ENCODE measurements around the gene LGI2. TPM values are rescaled to one million over a fixed set of nuclear protein-coding genes. Genes with fewer than 3 reads are reported as not detected.

Gene LGI2
- total RNA-seq, 1 experiment from 2014 or later: 1.4 TPM

- H3K36me3 Mint-ChIP-seq (ENCODE audit: insufficient read depth in 1 of 3, low read depth in 3 of 3): peaks cover 0 to 10% (median 5%) of the 10 kb centered on the region in 3 experiments; a peak in 2 of 7 replicates
- no peaks in the 10 kb centered on the region for H4K20me1 ChIP-seq (ENCODE audit: control insufficient read depth, insufficient read depth, insufficient read length)
- H2BK5ac ChIP-seq (ENCODE audit: insufficient read length, low read length): no peak overlapping the region
- no peak overlapping the region for H4K8ac ChIP-seq (replicated peaks; ENCODE audit: insufficient read length, low read depth, low read length)
- H3K79me1 ChIP-seq (ENCODE audit: insufficient read depth, low read depth, low read length, poor library complexity, severe bottlenecking): no peaks in the 10 kb centered on the region
- H2BK120ac ChIP-seq (ENCODE audit: low read depth, low read length, poor library complexity, severe bottlenecking): no peak overlapping the region
- H3K27me3 ChIP-seq (ENCODE audit: insufficient read depth, low read length): no peaks in the 10 kb centered on the region
- H3K56ac ChIP-seq (ENCODE audit: insufficient read length, low read depth, low read length): no peak overlapping the region
- H2BK15ac ChIP-seq (ENCODE audit: low read depth, low read length): no peak overlapping the region
- no peak overlapping the region for H4K5ac ChIP-seq (ENCODE audit: insufficient read length, low read depth, low read length)
- no peak overlapping the region for H3K14ac ChIP-seq (ENCODE audit: insufficient read depth, low read length)
- H2BK12ac ChIP-seq (ENCODE audit: insufficient read length, low read depth, low read length): no peak overlapping the region
- H3K4me3 Mint-ChIP-seq: no peak overlapping the region
- no peaks in the 10 kb centered on the region; the same call in 1 of the 2 replicates for H3K4me1 ChIP-seq (ENCODE audit: insufficient read depth, low read length)
- no peak overlapping the region for H3K4me2 ChIP-seq (ENCODE audit: insufficient read depth, insufficient read length, low read length)
- no peak overlapping the region for H2AFZ ChIP-seq (ENCODE audit: low read length)
- H3K27ac Mint-ChIP-seq: no peak overlapping the region
- H3K23me2 ChIP-seq (ENCODE audit: insufficient read length, low read depth, low read length, poor library complexity, severe bottlenecking): no peaks in the 10 kb centered on the region
- H2AK5ac ChIP-seq (ENCODE audit: insufficient read length, low read length): no peak overlapping the region
- WGBS (ENCODE audit: extremely low coverage, insufficient read length, low lambda C conversion rate): no CpG with 5 or more reads among the region's 5 CpGs
- H3T11ph ChIP-seq (ENCODE audit: low read length): no peak overlapping the region
- H2BK20ac ChIP-seq (ENCODE audit: low read depth, low read length, poor library complexity, severe bottlenecking): no peak overlapping the region
- H3K27me3 Mint-ChIP-seq (ENCODE audit: low read depth): peaks cover 4% of the 10 kb centered on the region
- DNase-seq: no peak
- no peaks in the 10 kb centered on the region for H3K79me2 ChIP-seq (ENCODE audit: insufficient read depth, low read length)
- TF ChIP-seq, protein P1, sequence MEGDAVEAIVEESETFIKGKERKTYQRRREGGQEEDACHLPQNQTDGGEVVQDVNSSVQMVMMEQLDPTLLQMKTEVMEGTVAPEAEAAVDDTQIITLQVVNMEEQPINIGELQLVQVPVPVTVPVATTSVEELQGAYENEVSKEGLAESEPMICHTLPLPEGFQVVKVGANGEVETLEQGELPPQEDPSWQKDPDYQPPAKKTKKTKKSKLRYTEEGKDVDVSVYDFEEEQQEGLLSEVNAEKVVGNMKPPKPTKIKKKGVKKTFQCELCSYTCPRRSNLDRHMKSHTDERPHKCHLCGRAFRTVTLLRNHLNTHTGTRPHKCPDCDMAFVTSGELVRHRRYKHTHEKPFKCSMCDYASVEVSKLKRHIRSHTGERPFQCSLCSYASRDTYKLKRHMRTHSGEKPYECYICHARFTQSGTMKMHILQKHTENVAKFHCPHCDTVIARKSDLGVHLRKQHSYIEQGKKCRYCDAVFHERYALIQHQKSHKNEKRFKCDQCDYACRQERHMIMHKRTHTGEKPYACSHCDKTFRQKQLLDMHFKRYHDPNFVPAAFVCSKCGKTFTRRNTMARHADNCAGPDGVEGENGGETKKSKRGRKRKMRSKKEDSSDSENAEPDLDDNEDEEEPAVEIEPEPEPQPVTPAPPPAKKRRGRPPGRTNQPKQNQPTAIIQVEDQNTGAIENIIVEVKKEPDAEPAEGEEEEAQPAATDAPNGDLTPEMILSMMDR (conservative IDR thresholded peaks at IDR 0.05): no peak
- no peaks in the 10 kb centered on the region for H3K9me3 ChIP-seq (ENCODE audit: control insufficient read depth, low read depth, low read length)
- H3K23ac ChIP-seq (ENCODE audit: insufficient read length, low read depth, low read length): no peak overlapping the region
- H3K4ac ChIP-seq (ENCODE audit: low read depth, low read length): no peak overlapping the region
- H3K9me3 Mint-ChIP-seq: no peaks in the 10 kb centered on the region
- H3K9ac ChIP-seq (ENCODE audit: extremely low read depth, insufficient read length, low read length): no peak overlapping the region
- H3K18ac ChIP-seq (ENCODE audit: insufficient read length, low read depth, low read length): no peak overlapping the region
- no peak overlapping the region for H4K91ac ChIP-seq (ENCODE audit: insufficient read length, low read depth, low read length)
- no peak overlapping the region for H3K27ac ChIP-seq (ENCODE audit: insufficient read length, low read depth, low read length)
- H3K4me1 Mint-ChIP-seq: peaks cover 2 to 4% of the 10 kb centered on the region in 2 experiments; a peak in 3 of 4 replicates
These were observed 10.5 kb downstream of the LGI2 start for GRCh38 chr4:25020236-25020635.
